ENCODE results near the gene NINL.

Gene NINL

GRCh38 chr20:25514195-25514594 lies 71.1 kb downstream of the NINL start:
- no peak for TF ChIP-seq CTCF (conservative IDR thresholded peaks at IDR 0.05; ENCODE audit: low read depth)
- CTCF ChIA-PET: no interaction called here
- no peak overlapping the region for H3K27ac ChIP-seq
- no peak for DNase-seq (ENCODE audit: low spot score)
- POLR2A ChIA-PET (ENCODE audit: low non-redundant PET): no interaction called here

GRCh38 chr20:25512709-25513108 lies 72.6 kb downstream of the NINL start:
- DNase-seq (ENCODE audit: low spot score): no peak
- no peak overlapping the region for H3K27ac ChIP-seq
- ChIA-PET POLR2A (ENCODE audit: low non-redundant PET) (no interaction called here), CTCF (no interaction called here)
- TF ChIP-seq CTCF (conservative IDR thresholded peaks at IDR 0.05; ENCODE audit: low read depth): no peak

- no peak overlapping the region for H3K27ac ChIP-seq
- TF ChIP-seq CTCF (conservative IDR thresholded peaks at IDR 0.05; ENCODE audit: low read depth): no peak
- ChIA-PET POLR2A (ENCODE audit: low non-redundant PET) (no interaction called here), CTCF (no interaction called here)
- no peak for DNase-seq (ENCODE audit: low spot score)
These were observed 74.1 kb downstream of the NINL start for GRCh38 chr20:25511183-25511582.

- DNase-seq (ENCODE audit: low spot score): no peak
- no peak overlapping the region for H3K27ac ChIP-seq
- TF ChIP-seq CTCF (conservative IDR thresholded peaks at IDR 0.05; ENCODE audit: low read depth): no peak
- ChIA-PET CTCF (no interaction called here), POLR2A (ENCODE audit: low non-redundant PET) (no interaction called here)
These were observed 74.6 kb downstream of the NINL start for GRCh38 chr20:25510721-25511120.

GRCh38 chr20:25510202-25510601 lies 75.1 kb downstream of the NINL start:
- ChIA-PET CTCF (no interaction called here), POLR2A (ENCODE audit: low non-redundant PET) (no interaction called here)
- TF ChIP-seq CTCF (conservative IDR thresholded peaks at IDR 0.05; ENCODE audit: low read depth): no peak
- no peak for DNase-seq (ENCODE audit: low spot score)
- no peak overlapping the region for H3K27ac ChIP-seq

- TF ChIP-seq CTCF (conservative IDR thresholded peaks at IDR 0.05; ENCODE audit: low read depth): no peak
- H3K27ac ChIP-seq: no peak overlapping the region; the same call in 1 of the 2 replicates
- ChIA-PET CTCF (interaction anchor here (1.6 kb wide), 1 partner anchor 13 kb away, joined by 4 read pairs; no protein-coding TSS in a partner anchor), POLR2A (ENCODE audit: low non-redundant PET) (no interaction called here)
- no peak for DNase-seq (ENCODE audit: low spot score)
These were observed 76.2 kb downstream of the NINL start for GRCh38 chr20:25509084-25509483.

All from RWPE1 (cell line).